ENCODE data around the gene TIAM1.
"Not testable (repeated sequence)": the region's sequence is repeated elsewhere in the genome, so short reads cannot be mapped to it uniquely, and the experiment has no call there.

TIAM1 gene

GRCh38 chr21:31262728-31263127 lies 81.3 kb downstream of the TIAM1 start:
- FAIRE-seq (no peak), DNase-seq (ENCODE audit: extremely low spot score, insufficient read length, low read depth) (no peak)

DNA sequence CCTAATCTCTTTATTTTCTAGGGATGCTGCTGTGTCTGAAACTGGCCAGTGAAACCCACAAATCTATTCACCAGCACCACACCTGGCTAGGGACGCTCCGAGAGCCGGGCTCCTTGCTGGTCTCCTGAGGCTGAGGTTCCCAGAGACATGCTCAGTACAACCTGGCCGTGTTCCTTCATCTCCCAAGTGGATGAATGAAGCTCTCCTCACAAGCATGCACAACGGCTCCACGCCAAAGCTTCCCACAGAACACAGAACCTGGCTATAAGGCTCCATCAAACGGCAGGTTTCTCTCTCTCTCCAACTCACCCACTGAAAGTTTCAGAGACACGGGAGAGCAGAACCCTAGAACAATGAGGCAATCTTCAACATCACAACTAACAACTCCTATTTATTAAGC lies 82.3 kb downstream of the TIAM1 start:
- no peak for FAIRE-seq
- DNase-seq (ENCODE audit: extremely low spot score, insufficient read length, low read depth), result no peak

DNA sequence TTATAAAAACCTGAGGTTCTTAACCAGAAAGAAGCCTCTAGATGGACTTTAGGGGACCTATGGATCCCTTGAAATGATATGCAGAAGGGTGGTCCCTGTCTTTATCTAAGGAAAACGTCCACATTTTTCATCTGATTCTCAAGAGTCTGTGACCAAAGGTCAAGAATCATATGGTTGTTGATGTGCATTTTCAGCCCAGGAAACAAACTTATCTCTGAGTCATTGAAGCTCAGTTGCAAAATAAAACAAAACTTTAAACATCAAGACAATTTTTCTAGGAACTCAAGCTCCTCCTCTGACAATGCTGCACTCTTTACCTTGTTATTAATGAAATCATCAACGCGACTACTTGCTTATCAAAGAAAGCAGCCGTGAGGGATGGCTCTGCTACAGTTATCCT lies 83.3 kb downstream of the TIAM1 start:
- FAIRE-seq (no peak), DNase-seq (ENCODE audit: extremely low spot score, insufficient read length, low read depth) (no peak)

GRCh38 chr21:31258073-31258472 lies 86.0 kb downstream of the TIAM1 start:
- no peak for FAIRE-seq

DNA sequence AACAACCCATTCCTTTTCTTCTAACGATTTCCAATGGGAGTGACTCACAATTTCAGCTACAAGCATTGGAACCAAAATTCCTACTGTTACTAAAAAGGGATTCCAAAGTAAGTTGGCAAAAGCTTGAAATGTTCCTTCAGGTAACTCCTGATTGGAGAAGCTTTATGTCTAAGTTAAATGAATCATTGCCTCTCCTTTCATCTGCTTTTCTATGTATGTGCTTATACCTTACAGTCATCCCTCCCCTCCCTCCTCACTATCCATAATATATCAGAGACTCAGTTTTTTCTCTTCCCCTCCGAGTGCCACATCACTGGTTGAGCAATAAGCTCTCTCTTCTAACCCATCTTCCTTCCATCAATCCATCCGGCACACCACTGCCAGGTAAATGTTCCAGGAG lies 86.8 kb downstream of the TIAM1 start:
- DNase-seq (ENCODE audit: extremely low spot score, insufficient read length, low read depth), result no peak
- no peak for FAIRE-seq

More at GRCh38 chr21:31258073-31258472, 86.0 kb downstream of the TIAM1 start:
- no peak for DNase-seq (ENCODE audit: extremely low spot score, insufficient read length, low read depth)

DNA sequence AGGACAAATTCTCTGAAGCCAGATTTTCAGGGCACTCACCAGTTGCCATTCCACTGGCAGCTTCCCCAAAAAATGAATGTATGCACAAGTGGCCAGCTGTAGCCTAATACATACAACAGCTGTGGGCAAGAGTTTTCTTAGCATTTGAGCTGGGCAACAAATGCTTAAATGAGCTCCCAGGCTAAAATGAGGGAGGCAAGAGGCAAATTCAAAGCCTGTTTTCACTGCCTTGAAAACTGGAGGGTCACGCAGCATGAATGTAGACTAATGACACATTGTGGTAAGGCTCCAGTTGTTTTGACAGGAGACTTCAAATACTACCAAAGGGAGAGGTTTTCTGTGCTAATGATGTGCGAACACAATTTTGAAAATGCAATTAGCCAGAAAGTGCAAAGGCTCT lies 88.2 kb downstream of the TIAM1 start:
- FAIRE-seq, result no peak
- no peak for DNase-seq (ENCODE audit: extremely low spot score, insufficient read length, low read depth)

DNA sequence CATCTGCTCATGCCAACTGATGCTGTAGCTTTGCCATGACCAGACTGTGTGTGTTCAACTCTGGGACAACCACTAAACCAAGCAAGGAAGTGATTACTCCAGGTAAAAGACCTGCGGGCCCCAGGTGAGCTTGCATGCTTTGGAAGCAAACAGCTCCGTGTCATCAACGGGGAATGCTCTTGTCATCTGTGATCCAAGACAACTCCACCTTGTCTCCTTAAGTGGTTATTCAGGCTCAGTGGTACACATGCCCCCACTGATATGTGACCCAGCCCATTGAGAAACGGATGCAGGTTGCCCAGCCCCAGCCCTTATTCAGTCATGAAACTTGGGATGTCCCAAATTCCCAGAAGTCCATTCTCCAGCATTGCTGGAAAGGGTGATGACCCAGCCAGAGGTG lies 89.0 kb downstream of the TIAM1 start:
- DNase-seq (ENCODE audit: extremely low spot score, insufficient read length, low read depth) (no peak), FAIRE-seq (no peak)

- DNase-seq (ENCODE audit: extremely low spot score, insufficient read length, low read depth) (no peak), FAIRE-seq (no peak)
These were observed 89.9 kb downstream of the TIAM1 start for GRCh38 chr21:31254131-31254530.

DNA sequence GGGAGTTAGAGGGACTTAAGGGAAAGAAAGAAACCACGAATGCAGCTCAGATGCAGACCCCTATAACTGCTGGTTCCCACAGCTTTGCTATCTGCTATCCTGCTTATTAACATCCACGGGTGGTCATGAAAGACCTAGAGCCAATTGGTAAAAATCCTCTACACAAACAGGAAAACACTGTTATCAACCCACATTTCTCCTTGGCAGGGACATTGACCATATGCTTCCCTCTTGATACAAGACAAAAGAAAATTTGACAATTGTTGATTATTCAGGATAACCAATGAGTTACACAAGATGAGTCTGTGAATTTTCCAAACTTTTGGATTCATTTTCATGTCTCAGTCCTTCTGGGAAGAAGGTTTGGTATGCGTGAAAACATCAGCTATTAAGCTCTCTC lies 90.4 kb downstream of the TIAM1 start:
- DNase-seq (ENCODE audit: extremely low spot score, insufficient read length, low read depth) (no peak), FAIRE-seq (no peak)

GRCh38 chr21:31252611-31253010 lies 91.5 kb downstream of the TIAM1 start:
- DNase-seq (ENCODE audit: extremely low spot score, insufficient read length, low read depth) (no peak), FAIRE-seq (no peak)

GRCh38 chr21:31252091-31252490 lies 92.0 kb downstream of the TIAM1 start:
- FAIRE-seq, result no peak

DNA sequence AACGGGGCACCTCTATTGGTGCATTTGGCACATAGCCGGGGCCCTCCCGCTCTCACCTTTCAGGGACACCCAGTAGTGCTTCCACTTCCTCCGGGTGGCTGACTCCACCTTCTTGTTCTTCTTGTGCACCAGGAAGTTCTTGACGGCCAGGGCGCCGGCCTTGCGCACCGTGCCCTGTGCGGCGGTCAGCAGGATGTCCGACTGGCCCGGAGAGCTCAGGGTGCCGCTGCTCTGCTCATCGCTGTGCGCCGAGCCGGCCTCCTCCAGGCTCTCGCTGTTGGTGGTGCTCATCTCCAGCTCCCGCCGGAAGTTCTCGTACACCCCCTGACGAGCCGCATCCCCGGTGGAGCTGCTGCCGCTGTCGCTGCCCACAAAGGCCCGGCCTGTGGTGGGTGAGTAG lies 92.4 kb downstream of the TIAM1 start:
- DNase-seq (ENCODE audit: extremely low spot score, insufficient read length, low read depth) (no peak), FAIRE-seq (no peak)

More at GRCh38 chr21:31252091-31252490, 92.0 kb downstream of the TIAM1 start:
- no peak for DNase-seq (ENCODE audit: extremely low spot score, insufficient read length, low read depth)

- FAIRE-seq (no peak), DNase-seq (ENCODE audit: extremely low spot score, insufficient read length, low read depth) (no peak)
These were observed 95.5 kb downstream of the TIAM1 start for GRCh38 chr21:31248598-31248997.

- no peak for DNase-seq (ENCODE audit: extremely low spot score, insufficient read length, low read depth)
- FAIRE-seq, result no peak
These were observed 100.5 kb downstream of the TIAM1 start for GRCh38 chr21:31243611-31244010.

GRCh38 chr21:31236528-31236927 lies 107.5 kb downstream of the TIAM1 start:
- DNase-seq (ENCODE audit: extremely low spot score, insufficient read length, low read depth) (no peak), FAIRE-seq (no peak)

DNA sequence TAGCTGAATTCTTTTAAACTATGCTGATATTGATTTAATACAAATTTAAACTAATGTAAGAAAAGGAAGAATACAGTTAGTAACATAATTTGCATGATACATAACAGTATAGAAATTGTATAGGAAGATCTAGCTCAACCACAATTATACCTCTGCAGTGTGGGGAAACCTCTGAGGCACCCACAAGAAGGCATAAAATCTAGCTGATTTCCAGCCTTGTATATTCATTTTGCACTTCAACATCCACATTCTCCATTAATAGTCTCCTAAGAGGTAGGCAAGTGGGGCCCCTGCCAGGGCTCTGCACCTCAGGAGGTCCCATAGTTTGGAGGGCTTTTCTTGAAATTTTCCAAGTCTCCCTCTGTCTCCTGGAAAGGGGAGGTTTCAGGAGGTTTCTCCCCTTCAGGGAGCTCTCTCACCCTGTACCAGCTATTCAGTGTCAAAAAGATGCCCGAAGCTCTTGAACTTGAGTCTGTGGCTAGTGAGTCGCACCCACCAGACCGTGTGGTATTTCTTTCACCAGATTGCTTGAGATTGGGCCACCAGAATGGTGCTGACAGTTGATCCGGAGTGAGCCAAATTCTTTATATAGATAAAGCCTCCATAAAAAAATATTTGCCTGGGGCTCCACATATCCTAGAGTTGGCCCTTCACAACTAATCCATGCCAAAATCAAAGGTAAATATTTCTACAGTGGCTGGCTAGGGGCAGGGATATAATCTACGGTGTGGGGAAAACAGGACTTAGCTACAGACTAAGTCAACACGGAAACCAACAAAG lies 108.2 kb downstream of the TIAM1 start:
- DNase-seq (ENCODE audit: extremely low spot score, insufficient read length, low read depth) (no peak), FAIRE-seq (no peak)

GRCh38 chr21:31234936-31235335 lies 109.1 kb downstream of the TIAM1 start:
- FAIRE-seq (no peak), DNase-seq (ENCODE audit: extremely low spot score, insufficient read length, low read depth) (no peak)

- FAIRE-seq (no peak), DNase-seq (ENCODE audit: extremely low spot score, insufficient read length, low read depth) (no peak)
These were observed 110.3 kb downstream of the TIAM1 start for GRCh38 chr21:31233711-31234110.

GRCh38 chr21:31232344-31232743 lies 111.7 kb downstream of the TIAM1 start:
- DNase-seq (ENCODE audit: extremely low spot score, insufficient read length, low read depth), result no peak
- no peak for FAIRE-seq

- FAIRE-seq (no peak), DNase-seq (ENCODE audit: extremely low spot score, insufficient read length, low read depth) (no peak)
These were observed 113.1 kb downstream of the TIAM1 start for GRCh38 chr21:31230937-31231336.

DNA sequence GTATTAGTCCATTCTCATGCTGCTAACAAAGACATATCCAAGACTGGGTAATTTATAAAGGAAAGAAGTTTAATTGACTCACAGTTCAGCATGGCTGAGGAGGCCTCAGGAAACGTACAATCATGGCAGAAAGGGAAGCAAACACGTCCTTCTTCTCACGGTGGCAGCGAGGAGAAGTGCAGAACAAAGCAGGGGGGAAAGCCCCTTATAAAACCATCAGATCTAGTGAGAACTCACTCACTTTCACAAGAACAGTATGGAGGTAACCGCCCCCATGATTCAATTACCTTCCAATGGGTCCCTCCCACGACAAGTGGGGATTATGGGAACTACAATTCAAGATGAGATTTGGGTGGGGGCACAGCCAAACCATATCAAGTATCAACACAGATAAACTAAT lies 115.3 kb downstream of the TIAM1 start:
- not testable (repeated sequence) for FAIRE-seq; DNase-seq (ENCODE audit: extremely low spot score, insufficient read length, low read depth)

- DNase-seq (ENCODE audit: extremely low spot score, insufficient read length, low read depth) (no peak), FAIRE-seq (no peak)
These were observed 118.3 kb downstream of the TIAM1 start for GRCh38 chr21:31225713-31226112.

Measured in GM18507 (cell line).